ENCODE results near the gene PORCN.

PORCN gene

DNA sequence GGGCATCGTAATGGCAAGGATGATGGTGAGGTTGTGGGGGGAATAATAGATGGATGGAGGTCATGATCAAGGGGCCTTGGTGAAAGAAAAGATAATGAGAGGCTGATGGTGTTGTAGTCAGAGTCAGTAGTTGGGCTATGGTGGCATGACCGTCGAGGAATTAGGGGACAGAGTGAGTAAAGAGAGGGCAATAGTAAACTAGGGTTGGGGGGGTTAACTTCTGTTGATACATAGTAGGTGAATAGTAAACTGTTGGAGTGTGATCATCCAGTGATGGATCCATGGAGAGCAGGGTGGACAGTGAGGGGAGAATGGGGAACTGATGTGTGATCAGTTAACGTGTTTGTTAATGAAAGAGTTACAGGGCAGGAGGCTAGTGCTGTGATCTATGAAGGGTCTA lies 31.9 kb upstream of the PORCN start:
- no peak for DNase-seq (ENCODE audit: low spot score)

DNA sequence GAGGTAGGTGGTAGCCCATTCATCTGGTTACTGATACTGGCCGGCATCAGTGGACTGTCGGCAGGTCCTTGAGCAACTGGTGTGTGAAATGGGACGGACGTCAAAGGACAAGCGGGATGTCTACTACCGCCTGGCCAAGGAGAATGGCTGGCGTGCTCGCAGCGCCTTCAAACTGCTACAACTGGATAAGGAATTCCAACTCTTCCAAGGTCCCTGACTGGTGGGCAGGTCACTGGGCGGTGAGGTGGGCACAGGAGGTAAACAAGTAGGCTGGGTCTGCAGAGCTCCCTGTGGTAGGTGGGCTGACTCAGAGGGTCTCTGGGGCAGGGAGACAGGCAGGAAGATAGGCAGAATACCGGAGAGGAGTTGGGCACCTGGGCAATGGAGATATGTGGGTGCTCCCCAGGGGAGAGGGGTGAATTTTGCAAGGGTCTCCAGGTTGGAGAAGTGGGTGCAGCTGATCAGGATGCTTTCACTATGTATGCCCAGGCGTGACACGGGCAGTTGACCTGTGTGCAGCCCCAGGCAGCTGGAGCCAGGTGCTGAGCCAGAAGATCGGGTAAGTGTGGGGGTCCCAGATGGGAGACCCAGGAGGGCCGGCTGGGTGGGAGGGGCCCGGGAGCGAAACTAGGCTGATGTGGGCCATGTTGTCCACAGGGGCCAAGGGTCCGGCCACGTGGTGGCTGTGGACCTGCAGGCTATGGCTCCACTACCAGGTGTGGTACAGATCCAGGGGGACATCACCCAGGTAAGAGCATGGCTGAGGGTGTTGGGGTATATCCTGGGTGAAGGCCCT lies 30.6 kb upstream of the PORCN start:
- no peak for DNase-seq (ENCODE audit: low spot score)

DNA sequence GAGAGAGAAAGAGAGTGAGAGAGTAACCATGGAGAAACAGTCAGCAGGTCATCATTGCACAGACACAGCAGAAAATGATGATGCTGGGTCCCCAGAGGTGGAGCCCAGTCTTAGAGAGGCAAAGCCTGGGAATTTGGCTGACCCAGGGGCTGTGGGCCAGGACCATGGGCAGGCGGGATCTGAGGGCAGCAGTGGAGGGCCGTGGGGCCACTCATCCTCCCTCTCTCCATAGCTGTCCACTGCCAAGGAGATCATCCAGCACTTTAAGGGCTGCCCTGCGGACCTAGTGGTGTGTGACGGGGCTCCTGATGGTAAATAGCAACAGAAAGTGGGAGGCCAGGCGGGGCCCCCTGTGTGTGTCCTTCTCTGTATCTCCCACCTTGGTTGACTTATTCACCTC lies 30.0 kb upstream of the PORCN start:
- no peak for DNase-seq (ENCODE audit: low spot score)

DNA sequence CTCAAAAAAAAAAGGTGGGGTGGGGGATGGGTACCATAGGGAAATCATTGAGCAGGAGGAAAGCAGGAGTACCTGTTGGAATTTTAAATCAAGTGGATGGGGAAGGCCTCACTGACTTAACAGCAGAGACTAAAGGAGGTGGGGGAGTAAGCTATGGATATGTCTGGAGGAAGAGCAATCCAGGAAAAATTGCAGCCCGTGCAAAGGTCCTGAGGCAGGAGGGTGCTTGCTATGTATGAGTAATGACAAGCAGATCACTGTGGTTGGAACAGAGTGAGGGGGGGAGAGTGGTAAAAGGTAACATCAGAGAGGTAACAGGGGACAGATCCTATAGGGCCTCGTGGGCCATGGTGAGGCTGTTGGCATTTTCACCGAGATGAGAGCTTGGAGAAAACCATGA lies 28.6 kb upstream of the PORCN start:
- DNase-seq (ENCODE audit: low spot score), result no peak

DNA sequence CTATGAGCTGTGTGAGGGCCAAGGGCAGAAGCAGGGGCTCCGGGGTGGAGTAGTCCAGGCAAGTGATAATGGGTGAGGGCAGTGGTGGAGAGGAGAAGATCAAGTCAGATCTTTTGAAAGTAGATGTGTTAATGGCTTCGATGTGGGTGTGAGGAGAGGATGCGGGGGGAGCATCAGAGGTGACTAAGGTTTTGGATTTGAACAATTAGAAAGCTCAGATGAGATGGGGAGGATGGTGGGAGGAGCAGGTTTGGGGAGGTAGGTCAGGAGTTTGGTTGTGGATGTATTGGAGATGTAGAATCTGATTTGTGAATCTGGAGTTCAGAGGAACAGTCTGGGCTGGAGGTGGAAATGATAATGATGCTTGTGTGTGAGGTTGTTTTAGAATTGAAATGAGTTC lies 28.2 kb upstream of the PORCN start:
- DNase-seq (ENCODE audit: low spot score), result no peak

DNA sequence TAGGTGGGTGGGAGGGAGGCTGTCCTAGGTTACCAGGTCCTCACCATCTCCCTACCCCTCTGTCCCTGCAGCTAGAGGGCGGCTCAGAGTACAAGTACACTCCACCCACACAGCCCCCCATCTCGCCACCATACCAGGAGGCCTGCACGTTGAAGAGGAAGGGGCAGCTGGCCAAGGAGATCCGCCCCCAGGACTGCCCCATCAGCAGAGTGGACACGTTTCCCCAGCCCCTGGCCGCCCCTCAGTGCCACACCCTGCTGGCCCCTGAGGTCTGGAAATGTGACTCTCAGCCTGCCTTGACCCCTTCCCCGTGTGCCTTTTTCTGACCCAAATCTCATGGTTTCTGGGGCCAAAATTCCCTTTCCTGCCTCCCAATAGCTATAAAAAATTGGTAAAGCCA lies 26.3 kb upstream of the PORCN start:
- no peak for DNase-seq (ENCODE audit: low spot score)

DNA sequence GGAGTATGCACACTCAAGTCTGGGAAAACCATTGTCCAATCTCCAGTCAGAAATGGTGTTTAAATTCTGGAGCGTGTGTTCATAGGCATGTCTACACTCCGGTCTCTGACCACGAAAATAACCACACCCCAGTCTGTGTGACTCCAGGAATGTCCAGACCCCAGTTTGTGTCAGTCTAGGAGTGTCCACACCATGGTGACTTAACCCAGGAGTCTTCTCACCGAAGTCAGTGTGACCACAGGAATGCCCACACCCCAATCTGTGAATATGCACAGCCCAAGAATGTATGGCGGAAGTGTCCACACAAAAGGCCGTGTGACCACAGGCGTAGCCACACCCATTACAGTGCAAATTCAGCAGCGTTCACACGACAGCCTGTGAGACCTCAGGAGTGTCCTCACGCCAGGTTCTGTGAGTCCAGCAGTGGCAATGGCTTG lies 21.4 kb upstream of the PORCN start:
- no peak for DNase-seq (ENCODE audit: low spot score)

DNA sequence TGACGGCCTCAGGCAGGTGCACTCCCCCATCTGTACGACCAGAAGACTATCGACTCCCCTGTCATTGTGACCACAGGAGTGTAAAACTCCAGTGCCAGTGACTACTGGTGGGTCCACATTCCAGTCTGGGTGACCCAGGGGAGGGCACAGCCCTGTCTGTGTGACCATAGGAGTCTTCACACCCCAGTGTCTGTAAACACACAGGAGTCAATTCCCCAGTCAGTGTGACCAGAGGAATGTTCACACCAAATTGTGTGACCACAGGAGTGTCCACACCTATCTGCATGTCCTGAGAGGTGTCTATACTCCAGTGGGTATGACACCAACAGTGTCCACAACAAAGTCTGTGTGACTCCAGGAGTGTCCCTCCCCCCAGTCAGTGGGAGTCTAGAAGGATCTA lies 20.8 kb upstream of the PORCN start:
- no peak for DNase-seq (ENCODE audit: low spot score)

DNA sequence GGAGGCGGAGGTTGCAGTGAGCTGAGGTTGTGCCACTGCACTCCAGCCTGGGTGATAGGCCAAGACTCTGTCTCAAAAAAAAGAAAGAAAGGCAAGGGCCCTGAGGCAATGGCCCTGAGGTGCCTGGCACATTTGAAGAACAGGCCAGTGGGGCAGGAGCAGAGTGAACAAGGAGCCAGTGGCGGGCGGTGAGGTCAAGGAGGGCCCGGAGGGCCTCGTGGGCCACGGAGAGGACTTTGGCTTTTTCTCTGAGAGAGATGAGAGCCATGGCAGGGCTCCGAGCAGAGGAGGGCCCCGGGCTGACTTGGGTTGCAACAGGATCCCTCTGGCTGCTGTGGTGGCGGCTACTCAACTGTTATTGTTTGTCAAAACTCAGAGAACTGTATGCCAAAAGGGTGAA lies 19.5 kb upstream of the PORCN start:
- DNase-seq (ENCODE audit: low spot score), result no peak

DNA sequence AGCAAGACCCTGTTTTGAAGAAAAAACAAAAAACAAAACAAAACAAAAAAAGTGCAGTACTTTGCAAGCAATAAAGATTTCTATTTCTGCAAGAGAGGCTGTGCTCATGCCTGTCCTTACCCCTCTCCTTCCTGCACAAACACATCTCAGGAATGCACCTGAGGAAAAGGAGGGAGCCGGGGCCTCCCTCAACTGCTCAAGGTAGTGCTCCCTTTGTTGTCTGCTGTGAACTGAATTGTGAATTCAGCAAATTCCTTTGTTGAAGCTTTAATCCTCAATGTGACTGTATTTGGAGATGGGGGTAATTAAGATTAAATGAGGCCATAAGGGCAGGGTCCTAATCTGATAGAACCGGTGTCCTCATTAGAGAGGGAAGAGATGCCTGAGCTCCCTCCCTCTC lies 18.9 kb upstream of the PORCN start:
- DNase-seq (ENCODE audit: low spot score), result no peak

DNA sequence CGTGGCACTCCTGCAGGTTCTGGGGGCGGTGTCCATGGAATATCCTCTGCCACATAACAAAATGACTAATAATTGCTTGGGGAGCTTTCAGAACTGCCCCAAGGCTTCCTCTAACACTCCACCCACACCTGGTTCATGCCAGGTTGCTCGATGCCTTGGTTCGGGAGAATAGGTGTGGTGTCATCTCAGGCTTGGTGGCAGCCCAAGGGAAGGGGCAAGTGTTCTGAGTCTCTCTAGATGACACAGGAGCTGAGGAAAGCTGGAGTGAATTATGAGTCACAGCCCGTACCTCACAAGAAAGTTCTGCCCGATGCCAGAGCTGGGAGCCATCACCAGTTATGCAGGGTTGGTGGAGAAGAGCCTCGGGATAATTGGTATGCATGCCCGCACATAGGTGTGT lies 18.1 kb upstream of the PORCN start:
- DNase-seq (ENCODE audit: low spot score), result no peak

DNA sequence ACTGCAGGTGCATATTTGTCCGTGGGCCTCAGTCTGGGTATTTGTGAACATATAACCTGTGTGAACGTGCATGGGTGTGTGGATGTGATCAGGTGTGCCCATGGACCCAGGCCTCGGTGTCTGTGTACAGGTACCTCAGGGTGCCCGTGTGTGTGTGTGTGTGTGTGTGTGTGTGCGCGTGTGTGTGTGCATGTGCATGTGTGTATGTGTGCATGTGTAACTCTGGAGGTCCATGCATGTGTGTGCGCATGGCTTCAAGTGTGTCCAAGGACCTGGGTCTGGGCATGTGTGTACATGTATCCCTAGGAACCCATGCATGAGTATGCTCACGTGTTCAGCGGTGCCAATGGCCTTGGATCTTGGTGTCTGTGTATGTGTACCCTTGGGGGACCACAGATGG lies 17.0 kb upstream of the PORCN start:
- no peak for DNase-seq (ENCODE audit: low spot score)

DNA sequence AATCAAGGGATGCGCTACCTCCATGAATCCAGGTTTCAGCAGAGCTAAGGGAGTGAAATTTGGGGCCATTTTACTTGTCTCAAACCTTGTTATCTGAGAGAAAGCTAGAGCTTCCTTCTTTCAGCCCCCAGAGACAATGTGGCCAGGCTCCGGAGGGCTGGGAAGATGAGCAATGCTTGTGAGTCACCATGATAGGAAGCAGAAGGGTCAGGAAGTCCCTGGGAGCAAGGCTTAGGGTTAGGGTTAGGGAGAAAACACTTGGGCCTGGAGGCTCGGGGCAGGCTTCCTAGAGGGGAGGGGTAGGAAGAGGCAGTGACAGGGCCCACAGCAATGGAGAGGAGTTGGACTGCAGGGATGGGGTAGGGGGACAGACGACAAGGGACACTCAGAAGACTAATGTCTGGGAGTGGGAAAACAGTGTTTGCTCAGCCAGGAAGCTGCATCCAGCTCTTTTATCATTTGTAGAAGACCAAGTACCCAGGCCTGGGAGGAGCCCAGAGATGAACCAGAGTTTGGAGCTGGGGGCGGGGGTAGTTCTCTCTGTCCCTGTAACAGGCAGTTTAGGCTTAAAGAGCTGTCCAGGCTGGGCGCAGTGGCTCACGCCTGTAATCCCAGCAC lies 16.4 kb upstream of the PORCN start:
- DNase-seq (ENCODE audit: low spot score), result no peak

DNA sequence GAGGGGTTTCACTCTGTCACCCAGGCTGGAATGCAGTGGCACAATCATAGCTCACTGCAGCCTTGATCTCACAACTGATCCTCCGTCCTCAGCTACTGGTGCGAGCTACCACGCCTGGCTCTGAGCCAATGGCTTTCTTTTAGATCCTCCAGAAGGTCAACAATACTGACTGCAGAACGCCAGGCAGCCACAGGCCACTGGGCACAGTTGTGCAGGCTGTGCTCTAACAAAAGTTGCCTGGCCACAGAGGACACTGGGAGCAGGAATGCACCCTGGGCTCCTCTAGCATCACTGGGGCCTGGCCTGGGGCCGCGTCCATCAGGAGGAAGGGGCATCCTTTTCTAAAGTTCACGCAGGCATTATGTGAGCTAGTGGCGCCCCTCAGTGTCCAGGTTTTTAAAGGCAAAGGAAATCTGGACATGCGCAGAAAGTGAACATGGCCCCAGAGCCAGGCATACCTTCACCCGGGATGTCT lies 14.9 kb upstream of the PORCN start:
- peak; percentile 40 for DNase-seq (ENCODE audit: low spot score)

DNA sequence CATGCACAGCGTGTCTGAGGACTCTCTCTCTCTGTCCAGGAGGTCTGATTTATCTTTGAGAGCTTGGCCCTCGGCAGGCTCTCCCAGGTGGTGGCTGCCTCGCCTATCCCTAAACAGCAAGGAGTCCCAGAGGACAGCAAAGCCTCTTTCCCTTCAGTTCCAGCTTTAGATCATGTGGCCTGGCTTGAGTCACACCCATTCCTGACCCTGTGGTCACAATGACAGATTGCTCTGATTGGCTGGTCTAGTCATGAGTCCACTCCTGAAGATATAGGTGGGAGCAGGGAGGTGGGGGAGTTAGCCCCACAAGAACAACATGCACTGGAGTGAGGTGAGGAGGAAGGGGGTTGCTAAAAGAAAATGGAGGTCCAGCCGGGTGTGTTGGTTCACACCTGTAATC lies 12.1 kb upstream of the PORCN start:
- no peak for DNase-seq (ENCODE audit: low spot score)

DNA sequence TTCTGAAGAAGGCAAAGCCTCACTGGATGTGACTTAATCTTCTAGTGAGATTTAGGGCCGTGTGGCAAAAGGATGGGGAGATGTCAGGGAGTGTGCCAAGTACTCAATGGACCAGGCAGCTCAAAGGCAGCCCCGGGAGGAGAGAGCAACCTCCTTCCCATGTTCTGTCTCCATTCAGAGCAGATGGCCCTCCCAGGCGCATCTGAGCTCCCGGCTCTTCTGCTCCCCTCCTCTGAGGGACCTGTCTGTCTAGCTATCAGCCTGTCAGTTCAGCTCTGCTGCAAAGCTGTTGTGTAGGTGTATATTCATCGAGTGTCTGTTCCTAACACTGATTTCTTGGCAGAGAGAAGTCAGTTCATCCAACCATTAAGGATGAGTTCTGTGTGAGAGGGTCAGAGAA lies 10.9 kb upstream of the PORCN start:
- no peak for DNase-seq (ENCODE audit: low spot score)

DNA sequence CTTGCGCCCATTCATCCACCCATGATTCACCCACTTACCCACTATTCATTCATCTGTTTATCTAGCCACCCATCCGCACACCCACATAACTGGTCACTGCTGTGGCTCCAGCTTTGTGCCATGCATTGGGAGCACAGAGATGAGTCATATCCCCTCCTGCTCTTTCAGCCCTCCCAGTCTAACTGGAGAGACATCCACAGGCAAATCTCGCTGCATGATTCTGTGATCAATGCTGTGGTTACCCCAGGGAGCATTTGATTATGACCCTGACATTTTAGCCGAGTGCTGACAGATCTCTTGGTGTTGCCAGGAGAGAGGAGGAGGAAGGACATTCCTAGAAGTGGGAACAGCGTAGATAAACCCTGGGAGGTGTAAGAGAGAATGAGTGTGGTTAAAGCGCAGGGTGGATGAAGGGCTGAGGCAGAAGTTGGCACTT lies 10.4 kb upstream of the PORCN start:
- DNase-seq (ENCODE audit: low spot score), result no peak

DNA sequence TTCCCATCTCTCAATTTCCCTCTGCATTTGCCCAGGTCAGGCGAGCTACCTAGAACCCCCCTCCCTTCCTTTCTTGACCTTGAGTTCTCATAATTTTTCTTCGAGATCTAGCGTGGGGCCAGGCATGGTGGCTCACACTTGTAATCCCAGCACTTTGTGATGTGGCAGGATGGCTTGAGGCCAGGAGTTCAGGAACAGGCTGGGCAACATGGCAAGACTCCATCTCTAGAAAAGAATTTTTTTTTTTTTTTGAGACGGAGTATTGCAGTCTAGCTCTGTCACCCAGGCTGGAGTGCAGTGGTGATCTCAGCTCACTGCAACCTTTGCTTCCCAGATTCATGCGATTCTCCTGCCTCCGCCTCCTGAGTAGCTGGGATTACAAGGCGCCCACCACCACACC lies 4.5 kb upstream of the PORCN start:
- DNase-seq (ENCODE audit: low spot score), result no peak

DNA sequence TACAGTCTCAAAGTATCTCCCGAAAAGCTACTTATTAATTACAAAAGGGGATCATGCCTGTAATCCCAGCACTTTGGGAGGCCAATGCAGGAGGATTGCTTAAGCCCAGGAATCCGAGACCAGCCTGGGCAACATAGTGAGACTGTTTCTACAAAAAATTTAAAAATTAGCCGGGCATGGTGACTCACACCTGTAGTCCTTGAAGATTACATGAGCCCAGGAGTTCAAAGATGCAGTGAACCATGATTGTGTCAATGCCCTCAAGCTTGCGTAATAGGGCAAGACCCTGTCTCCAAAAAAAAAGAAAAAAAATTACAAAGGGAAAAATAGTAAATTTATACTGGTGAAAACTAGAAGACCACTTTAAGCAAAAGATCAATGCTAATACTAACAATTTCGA lies 3.3 kb upstream of the PORCN start:
- DNase-seq (ENCODE audit: low spot score), result no peak

DNA sequence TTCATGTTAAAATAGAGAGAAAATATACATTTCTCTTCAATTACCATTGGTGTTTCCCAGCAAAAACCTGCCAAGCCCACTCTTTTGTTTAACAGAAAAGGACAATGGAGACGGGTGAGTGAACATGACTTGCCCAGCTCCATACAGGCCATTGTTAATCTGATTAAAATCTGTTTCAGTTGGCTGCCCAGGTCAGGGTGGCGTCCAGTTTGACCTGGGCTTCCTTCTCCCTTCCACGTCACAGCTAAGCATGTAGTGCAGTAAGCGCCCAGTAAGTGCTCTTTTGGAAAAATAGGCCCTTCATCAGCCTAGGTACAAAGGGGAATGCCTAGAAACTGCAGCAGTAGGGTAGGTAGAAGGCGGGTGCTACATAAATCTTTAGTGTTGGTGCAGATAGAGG lies 1.5 kb upstream of the PORCN start:
- no peak for DNase-seq (ENCODE audit: low spot score)

DNA sequence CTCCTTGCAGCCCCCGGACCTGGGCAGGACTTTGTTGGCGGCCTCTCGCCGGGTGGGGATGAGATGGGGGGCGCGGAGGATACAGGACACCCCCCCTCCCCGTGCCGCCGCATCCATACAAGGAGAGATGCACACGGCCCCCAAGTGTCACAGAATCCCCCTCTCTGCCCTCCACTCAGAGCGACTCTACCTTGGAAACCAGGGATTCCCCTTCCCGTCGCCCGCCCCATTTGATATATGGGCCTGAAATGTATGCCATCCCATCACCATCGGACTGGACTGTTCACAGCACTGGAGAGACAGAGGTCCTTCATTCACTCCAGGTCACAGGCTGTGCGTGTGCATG lies 426 bp downstream of the PORCN start:
- no peak for DNase-seq (ENCODE audit: low spot score)

DNA sequence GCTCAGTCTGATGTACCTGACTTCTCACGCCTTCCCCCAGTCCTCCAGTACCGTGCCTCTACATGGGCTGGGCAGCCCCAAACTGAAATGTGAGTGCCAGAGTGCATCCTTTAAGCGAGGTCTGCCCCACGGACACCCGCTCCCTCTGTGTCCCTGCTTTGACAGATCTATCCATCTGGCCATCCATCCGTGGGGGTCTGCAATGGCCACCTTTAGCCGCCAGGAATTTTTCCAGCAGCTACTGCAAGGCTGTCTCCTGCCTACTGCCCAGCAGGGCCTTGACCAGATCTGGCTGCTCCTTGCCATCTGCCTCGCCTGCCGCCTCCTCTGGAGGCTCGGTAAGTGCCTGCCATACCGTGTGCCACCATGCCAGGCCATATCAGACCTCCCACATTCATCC lies 827 bp downstream of the PORCN start:
- DNase-seq (ENCODE audit: low spot score), result no peak

DNA sequence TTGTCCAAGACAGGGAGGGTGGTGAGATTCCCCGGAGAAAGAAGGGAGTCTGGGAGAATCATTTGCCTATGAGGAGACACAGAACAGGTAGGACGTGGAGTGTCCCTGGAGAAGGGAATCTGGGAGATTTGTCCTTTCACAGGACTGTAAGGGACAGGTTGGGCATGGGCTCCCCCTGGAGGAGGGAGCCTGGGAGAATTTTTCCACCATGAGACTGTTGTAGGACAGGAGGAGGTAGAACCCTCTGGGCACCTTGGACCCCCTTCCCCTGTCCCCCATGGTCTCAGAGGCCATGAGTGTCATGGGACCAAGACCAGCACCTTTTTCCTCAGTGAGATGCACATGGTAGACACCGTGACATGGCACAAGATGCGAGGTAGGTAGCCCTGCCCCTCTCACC lies 2.8 kb downstream of the PORCN start:
- DNase-seq (ENCODE audit: low spot score), result no peak

DNA sequence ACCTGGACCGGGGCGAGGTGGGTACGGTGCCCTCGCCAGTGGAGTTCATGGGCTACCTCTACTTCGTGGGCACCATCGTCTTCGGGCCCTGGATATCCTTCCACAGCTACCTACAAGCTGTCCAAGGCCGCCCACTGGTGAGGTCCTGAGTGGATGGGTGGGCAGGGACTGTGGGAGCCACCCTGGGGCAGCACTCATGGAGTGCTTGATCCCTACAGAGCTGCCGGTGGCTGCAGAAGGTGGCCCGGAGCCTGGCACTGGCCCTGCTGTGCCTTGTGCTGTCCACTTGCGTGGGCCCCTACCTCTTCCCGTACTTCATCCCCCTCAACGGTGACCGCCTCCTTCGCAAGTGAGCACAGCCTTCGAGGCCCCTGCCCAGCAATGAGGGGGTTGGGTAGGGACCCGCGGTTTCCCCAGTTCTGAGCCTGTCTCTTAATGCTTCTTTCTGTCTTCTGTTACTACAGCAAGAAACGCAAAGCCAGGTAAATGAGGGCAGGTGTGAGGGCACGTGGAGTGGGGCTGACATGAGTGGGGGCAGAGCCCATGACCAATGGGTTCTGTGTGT lies 3.7 kb downstream of the PORCN start:
- no peak for DNase-seq (ENCODE audit: low spot score)

Data from globus pallidus (tissue), 1 donor.